Thoracic aorta (tissue), 2 donors: ENCODE measurements around the gene CARS1. TPM values are rescaled to one million over a fixed set of nuclear protein-coding genes. Genes with fewer than 3 reads are reported as not detected.
A peak's percentile ranks its signal among the peaks of the same experiment; 100 is the strongest.

ENCODE experiments used
- ATAC-seq: fragments of 150-250 bp; one replicate; pipeline ENCODE4 v1.8.0; 2017; ENCODE audit warnings: low read depth; ENCODE audit not compliant: insufficient number of reproducible peaks, low FRiP score
- DNase-seq: peaks from one replicate; pipeline ENCODE4 v3.0.0-alpha.2; 2020; ENCODE audit warnings: low spot score
- H3K27ac ChIP-seq, 2 donors: fragments of 200-600 bp; sonication (generic); 1 replicate in 1 of 2; 2 replicates in 1 of 2; pipeline ENCODE4 v1.5.1; 2016; ENCODE audit warnings: mild to moderate bottlenecking in 2 of 2, moderate library complexity in 2 of 2
- H3K27me3 ChIP-seq: fragments of 200-600 bp; sonication (generic); replicated peaks from 2 replicates; pipeline ENCODE4 v1.6.0; 2016; ENCODE audit warnings: mild to moderate bottlenecking; ENCODE audit not compliant: insufficient read depth
- H3K36me3 ChIP-seq: fragments of 200-600 bp; sonication (generic); one replicate; pipeline ENCODE4 v1.5.1; 2016
- H3K4me1 ChIP-seq, 2 donors: fragments of 200-600 bp; sonication (generic); 1 replicate in 1 of 2; 2 replicates in 1 of 2; pipeline versions ENCODE4 v1.5.1 to v1.6.0; 2016; ENCODE audit warnings: low read depth in 2 of 2, mild to moderate bottlenecking in 1 of 2; ENCODE audit not compliant: control insufficient read depth in 1 of 2
- H3K4me3 ChIP-seq: fragments of 200-600 bp; sonication (generic); 2 replicates; pipeline ENCODE4 v1.5.1; 2016; ENCODE audit warnings: mild to moderate bottlenecking
- H3K9me3 ChIP-seq: fragments of 200-600 bp; sonication (generic); 2 replicates; pipeline ENCODE4 v1.5.1; 2016
- total RNA-seq, 2 donors: library from RNA; depleted of rRNA; stranded (reverse); fragments of >200 nt; gene quantifications; one replicate each; pipeline versions ENCODE4 v1.1.0 to v1.2.3, GENCODE V29; 2016
- TF ChIP-seq, protein P1 (sequence below): fragments of 200-600 bp; sonication (generic); IDR thresholded peaks from one replicate; pipeline ENCODE4 v1.5.1; 2019; ENCODE audit warnings: antibody characterized with exemption

The CARS1 gene
- total RNA-seq, 2 donors from 2014 or later: 38.4 to 56.5 TPM

DNA sequence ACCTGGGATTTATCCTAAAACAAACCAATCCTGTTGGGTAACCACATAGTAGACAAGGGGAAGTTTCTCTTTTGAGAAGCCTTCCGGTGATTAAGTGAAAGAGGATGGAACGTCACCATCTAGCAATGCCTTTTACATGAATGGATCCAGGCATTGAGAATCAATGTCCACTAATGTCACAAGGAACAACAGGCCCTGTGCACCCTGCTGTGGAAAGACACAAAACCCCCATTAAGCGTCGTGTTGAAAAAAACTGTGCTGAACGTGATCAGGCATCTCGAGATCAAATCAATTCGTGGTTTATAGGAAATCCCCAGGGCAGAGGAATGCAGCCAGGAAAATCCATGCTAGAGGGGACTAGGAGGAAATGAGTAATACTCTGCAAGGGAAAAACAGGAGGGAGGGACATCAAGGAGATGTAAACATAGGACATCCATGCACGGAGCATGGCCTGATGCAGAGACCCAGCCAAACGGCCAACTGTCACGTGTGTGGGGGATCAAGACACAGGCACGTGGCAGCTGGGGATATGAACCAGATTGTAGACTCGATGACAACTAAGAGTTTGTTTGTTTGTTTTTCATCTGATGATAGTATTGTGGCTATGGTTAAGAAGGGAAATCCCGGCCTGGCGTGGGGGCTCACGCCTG is 38.6 kb upstream of the CARS1 start:
- TF ChIP-seq, protein P1, sequence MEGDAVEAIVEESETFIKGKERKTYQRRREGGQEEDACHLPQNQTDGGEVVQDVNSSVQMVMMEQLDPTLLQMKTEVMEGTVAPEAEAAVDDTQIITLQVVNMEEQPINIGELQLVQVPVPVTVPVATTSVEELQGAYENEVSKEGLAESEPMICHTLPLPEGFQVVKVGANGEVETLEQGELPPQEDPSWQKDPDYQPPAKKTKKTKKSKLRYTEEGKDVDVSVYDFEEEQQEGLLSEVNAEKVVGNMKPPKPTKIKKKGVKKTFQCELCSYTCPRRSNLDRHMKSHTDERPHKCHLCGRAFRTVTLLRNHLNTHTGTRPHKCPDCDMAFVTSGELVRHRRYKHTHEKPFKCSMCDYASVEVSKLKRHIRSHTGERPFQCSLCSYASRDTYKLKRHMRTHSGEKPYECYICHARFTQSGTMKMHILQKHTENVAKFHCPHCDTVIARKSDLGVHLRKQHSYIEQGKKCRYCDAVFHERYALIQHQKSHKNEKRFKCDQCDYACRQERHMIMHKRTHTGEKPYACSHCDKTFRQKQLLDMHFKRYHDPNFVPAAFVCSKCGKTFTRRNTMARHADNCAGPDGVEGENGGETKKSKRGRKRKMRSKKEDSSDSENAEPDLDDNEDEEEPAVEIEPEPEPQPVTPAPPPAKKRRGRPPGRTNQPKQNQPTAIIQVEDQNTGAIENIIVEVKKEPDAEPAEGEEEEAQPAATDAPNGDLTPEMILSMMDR: no peak
- H3K27me3 ChIP-seq: no peaks in the 10 kb centered on the region
- no peak overlapping the region for H3K4me3 ChIP-seq
- no peaks in the 10 kb centered on the region for H3K4me1 ChIP-seq
- H3K27ac ChIP-seq: peak overlapping the region in 1 of 2 donors; percentile 41
- H3K9me3 ChIP-seq: no peaks in the 10 kb centered on the region
- DNase-seq (no peak), ATAC-seq (peak; percentile 51)
- H3K36me3 ChIP-seq: peaks cover 27% of the 10 kb centered on the region

DNA sequence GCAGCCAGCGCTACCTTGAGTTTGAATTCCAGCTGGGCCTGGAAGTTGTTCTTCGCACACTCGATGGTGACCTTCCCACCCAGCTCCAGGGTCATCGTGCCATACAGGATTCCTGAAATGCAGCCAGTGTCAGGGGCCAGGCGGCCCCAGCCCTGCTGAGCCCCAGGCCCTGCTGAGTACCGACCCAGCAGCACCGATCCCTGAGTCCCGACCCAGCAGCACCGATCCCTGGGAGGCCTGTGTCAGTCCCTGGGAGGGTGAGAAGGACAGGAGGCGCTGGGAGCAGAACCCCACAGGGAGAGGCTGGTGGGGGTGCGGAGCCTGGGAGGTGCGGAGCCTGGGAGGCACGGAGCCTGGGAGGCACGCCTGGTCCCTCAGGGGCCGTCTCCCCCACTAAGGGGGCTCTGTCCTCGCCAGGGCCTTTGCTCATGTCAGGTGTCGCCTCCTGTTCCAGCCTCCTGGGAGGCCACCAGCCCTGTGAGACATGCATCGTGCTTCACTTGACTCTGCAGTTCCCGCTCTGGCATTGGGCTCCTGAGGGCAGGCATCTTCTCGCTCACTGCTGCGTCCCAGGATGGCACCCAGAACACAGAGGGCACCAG is 37.1 kb upstream of the CARS1 start:
- TF ChIP-seq, protein P1: no peak
- Histone ChIP-seq H3K27me3 (no peaks in the 10 kb centered on the region), H3K36me3 (peaks cover 34% of the 10 kb centered on the region), H3K27ac (no peak overlapping the region), H3K4me1 (no peaks in the 10 kb centered on the region), H3K9me3 (no peaks in the 10 kb centered on the region), H3K4me3 (no peak overlapping the region)
- ATAC-seq (no peak), DNase-seq (no peak)

DNA sequence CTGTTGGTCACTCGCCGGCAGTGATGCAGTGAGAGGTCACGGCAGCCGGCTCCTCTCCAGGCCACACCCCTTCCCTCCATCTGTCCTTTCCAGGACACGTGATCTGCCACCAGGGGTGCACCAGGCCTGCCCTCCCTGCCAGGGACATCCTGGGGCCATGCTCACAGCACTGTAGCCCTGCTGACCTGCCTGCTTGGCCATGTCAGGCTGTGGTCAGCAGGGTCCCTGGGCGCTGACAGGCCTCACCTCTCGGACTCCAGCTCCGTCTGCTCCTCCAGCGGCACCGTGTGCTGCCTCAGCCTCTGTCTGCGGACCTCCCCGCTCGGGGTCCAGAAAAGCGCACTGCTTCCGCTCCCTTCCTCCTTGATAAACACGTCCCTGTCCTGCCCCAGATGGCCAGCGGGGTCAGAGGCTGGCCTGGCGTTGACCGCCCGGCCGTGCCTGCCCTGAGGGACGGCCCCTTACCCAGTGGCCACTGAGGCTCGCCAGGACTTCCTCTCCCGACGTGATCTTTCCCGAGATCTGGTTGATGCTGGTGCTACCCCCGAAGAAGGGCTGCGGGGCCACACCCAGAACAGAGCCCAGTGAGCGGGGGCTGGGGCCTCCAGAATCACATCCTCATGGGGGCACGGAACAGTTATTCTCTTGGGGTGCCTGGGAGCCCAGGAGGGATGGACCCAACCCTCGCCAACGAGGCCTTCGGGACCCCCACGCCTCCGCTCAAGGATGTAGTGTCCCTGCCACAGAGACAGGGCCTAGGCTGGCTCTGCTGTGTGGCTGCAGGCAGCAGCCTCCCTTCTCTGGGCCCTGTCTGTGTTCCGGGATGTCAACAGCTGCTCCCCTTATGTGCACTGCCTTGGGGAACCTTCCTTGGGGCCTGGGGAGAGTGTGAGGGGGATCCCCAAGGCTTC is 36.3 kb upstream of the CARS1 start:
- no peaks in the 10 kb centered on the region for H3K4me1 ChIP-seq
- TF ChIP-seq, protein P1: no peak
- ATAC-seq: no peak

DNA sequence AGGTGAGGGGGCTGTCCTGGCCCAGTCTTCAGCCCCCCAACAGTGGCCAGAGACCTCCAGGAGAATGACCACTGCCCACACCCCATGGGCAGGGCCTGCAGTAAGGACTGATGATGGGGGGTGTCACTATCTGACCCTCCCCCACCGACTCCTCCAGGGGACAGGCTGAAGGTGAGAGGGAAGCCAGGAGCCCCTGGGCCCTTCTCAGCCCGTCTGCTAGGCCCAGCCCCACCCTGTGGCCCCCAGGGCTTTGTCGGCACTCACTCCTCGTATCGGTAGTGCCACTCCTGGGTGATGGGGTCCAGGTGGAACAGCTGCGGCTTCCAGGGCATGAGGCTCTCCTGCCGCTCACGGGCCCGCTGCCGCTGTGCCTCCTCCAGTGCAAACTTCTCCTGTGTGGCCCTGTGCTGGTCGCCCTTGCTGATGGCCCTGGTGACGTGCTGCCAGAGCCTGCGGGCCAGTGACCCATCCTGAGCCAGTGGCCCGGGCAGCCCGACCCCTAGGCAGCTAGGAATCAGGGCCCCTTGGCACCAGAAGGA is 35.4 kb upstream of the CARS1 start:
- H3K27ac ChIP-seq: no peak overlapping the region
- ATAC-seq (no peak), DNase-seq (no peak)
- H3K36me3 ChIP-seq: peaks cover 26% of the 10 kb centered on the region
- TF ChIP-seq, protein P1: no peak
- H3K27me3 ChIP-seq: no peaks in the 10 kb centered on the region
- H3K9me3 ChIP-seq: no peaks in the 10 kb centered on the region
- no peak overlapping the region for H3K4me3 ChIP-seq
- no peaks in the 10 kb centered on the region for H3K4me1 ChIP-seq

More for the DNA sequence above, 36.3 kb upstream of the CARS1 start:
- H3K27ac ChIP-seq: no peak overlapping the region
- no peak for DNase-seq
- H3K4me3 ChIP-seq: no peak overlapping the region
- no peaks in the 10 kb centered on the region for H3K27me3 ChIP-seq
- H3K9me3 ChIP-seq: no peaks in the 10 kb centered on the region
- peaks cover 26% of the 10 kb centered on the region for H3K36me3 ChIP-seq
